A673 (cell line): Measurements from ENCODE around the gene FIBP. TPM values are rescaled to one million over a fixed set of nuclear protein-coding genes. Genes with fewer than 3 reads are reported as not detected.

ENCODE experiments used
- BruUV-seq: library from RNA; stranded (reverse); fragments of 400-500 nt; replicated peaks from 2 replicates; lab custom pipeline; 2021; lab: Mats Ljungman, UMichigan
- CTCF ChIA-PET: fragments of 300-600 bp; sonication (Branson Sonifier 250); formaldehyde crosslinking; loops from one replicate; lab custom pipeline; 2022; ENCODE audit warnings: antibody characterized with exemption; lab: Charles Lee
- POLR2A ChIA-PET: fragments of 300-600 bp; sonication (Branson Sonifier 250); formaldehyde crosslinking; loops from one replicate; lab custom pipeline; 2022; ENCODE audit warnings: antibody characterized with exemption; ENCODE audit not compliant: low non-redundant PET; lab: Charles Lee
- DNase-seq: peaks from one replicate; pipeline ENCODE4 v3.0.0-alpha.2; 2015; ENCODE audit warnings: low spot score
- H3K27ac ChIP-seq: fragments of 200-600 bp; sonication (generic); 2 replicates; pipeline ENCODE4 v1.5.1; 2016; ENCODE audit warnings: mixed run types, low read depth, mild to moderate bottlenecking, mixed read lengths, antibody characterized with exemption, low read length; ENCODE audit not compliant: poor library complexity, severe bottlenecking
- H3K27me3 ChIP-seq: fragments of 200-600 bp; sonication (generic); replicated peaks from 2 replicates; pipeline ENCODE4 v1.6.1; 2017; ENCODE audit warnings: mixed run types, low read depth, mild to moderate bottlenecking, mixed read lengths, antibody characterized with exemption, low read length; ENCODE audit not compliant: insufficient read depth, poor library complexity
- H3K36me3 ChIP-seq: fragments of 200-600 bp; sonication (generic); 2 replicates; pipeline ENCODE4 v1.6.1; 2016; ENCODE audit warnings: mixed run types, mild to moderate bottlenecking, mixed read lengths, antibody characterized with exemption, low read length; ENCODE audit not compliant: insufficient read depth, poor library complexity, severe bottlenecking
- H3K4me1 ChIP-seq: fragments of 200-600 bp; sonication (generic); 2 replicates; pipeline ENCODE4 v1.6.1; 2017; ENCODE audit warnings: mixed run types, mild to moderate bottlenecking, mixed read lengths, antibody characterized with exemption, low read length; ENCODE audit not compliant: insufficient read depth, poor library complexity, severe bottlenecking
- H3K4me3 ChIP-seq: fragments of 200-600 bp; sonication (generic); 2 replicates; pipeline ENCODE4 v1.5.1; 2016; ENCODE audit warnings: low read depth, mixed run types, mild to moderate bottlenecking, mixed read lengths, low read length; ENCODE audit not compliant: poor library complexity, severe bottlenecking
- H3K9me3 ChIP-seq: fragments of 200-600 bp; sonication (generic); 2 replicates; pipeline ENCODE4 v1.6.1; 2016; ENCODE audit warnings: mixed run types, low read depth, mild to moderate bottlenecking, mixed read lengths, antibody characterized with exemption, low read length; ENCODE audit not compliant: poor library complexity, severe bottlenecking
- CTCF ChIP-seq: fragments of 300-800, 200-600 bp; sonication (generic); conservative IDR thresholded peaks from 2 replicates; pipeline ENCODE4 v1.5.1; 2017; ENCODE audit warnings: low read depth, mild to moderate bottlenecking, antibody characterized with exemption, low read length, moderate library complexity, mixed read lengths
- EZH2 ChIP-seq: fragments of 200-600 bp; sonication (generic); IDR thresholded peaks from 2 replicates; pipeline ENCODE4 v1.6.1; 2017; ENCODE audit warnings: borderline replicate concordance, low read depth, mild to moderate bottlenecking, mixed read lengths, antibody characterized with exemption, low read length; ENCODE audit not compliant: poor library complexity, severe bottlenecking
- intact Hi-C: fragments of 100-400 bp; cut with micrococcal nuclease; formaldehyde crosslinking; loops from one replicate; pipeline ENCODE4 v1.10.0; 2022; ENCODE audit not compliant: unreplicated experiment
- total RNA-seq: library from RNA; stranded (reverse); gene quantifications from 2 replicates; pipeline ENCODE4 v1.2.3, GENCODE V29; 2021

FIBP gene
- total RNA-seq, 1 experiment from 2014 or later = 98.5 TPM

DNA sequence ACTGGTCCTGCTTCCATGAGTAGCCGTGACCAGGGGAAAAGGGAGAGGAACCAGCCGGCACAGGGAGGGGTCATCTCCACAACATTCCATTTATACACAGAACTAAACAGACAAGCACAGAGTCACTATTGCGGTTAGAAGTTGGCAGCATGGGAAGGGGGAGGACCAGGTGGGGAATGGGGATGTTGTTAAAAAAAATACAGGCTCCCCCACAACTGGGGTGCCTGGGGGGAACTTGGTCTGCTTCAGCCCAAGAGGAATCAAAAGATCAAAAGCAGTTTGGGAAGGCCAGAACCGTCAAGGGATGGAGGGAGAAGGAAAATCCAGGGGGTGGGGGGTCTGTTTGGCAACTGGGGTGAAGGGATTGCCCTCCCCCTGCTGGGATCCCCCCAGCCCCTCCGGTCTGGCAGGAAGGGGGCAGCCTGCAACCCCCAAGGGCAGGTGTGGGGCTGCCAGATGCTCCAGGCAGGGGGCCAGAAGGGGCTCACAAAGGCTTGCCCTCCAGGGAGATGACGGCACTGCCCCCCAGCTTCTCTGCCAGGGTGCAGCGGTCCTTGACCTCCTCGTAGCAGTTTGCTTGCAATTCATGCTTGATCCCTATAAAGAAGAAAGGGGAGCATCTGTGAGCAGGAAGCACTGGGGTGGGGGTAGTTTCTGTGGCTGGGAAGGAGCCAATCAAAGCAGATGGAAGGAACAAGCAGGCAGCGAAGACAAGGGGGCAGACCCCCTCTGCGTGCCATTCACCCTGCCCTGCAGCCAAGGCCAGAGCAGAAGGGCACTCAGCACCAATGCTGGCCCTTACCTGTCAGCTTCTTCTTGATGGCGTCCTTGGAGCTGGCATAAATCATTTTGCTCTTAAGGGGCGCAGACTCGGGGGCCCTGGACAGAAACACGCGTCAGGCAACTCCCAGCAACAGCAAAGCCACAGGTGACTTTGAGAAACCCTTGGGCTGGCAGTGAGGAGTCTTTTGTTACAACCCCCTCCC, 33.1 kb downstream of the FIBP start:
- Histone ChIP-seq H3K27ac (no peak overlapping the region), H3K4me1 (peaks cover 13% of the 10 kb centered on the region), H3K9me3 (no peaks in the 10 kb centered on the region), H3K36me3 (peaks cover 57% of the 10 kb centered on the region), H3K27me3 (no peaks in the 10 kb centered on the region), H3K4me3 (no peak overlapping the region)
- POLR2A ChIA-PET = no interaction called here
- peak; percentile 4 for DNase-seq
- CTCF ChIA-PET = no interaction called here
- BruUV-seq = TSS peak; percentile 70
- intact Hi-C loops = loop anchor here (5.0 kb wide), 1 partner anchor 1078 kb away; the partner anchor contains the start of gene SF1
- TF ChIP-seq CTCF (no peak), EZH2 (no peak)

DNA sequence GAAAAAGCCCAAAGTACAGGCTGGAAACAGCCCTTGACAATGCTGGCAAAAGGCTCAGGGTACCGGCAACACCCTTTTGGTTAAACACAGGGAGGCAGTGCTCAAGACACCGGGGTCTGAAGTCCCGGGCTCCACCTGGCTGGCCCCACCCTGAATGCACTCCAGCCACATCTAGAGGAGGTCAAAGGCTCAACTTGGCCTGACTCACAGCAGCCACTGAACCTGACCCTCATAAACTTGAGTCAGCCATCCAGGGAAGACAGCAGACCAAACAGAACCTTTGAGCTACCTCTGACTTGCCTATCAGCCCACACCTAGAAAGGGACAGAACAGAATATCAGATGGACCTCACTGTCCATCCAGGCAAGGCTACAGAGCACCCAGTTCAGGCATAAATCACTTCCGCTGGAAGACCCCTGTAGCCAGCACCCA, 34.1 kb downstream of the FIBP start:
- TF ChIP-seq CTCF = no peak
- no peak for TF ChIP-seq EZH2
- no peak for DNase-seq
- no peaks in the 10 kb centered on the region for H3K9me3 ChIP-seq
- H3K4me3 ChIP-seq = no peak overlapping the region
- H3K27ac ChIP-seq = no peak overlapping the region
- H3K27me3 ChIP-seq = no peaks in the 10 kb centered on the region
- ChIA-PET POLR2A (no interaction called here), CTCF (no interaction called here)
- H3K4me1 ChIP-seq = peaks cover 8% of the 10 kb centered on the region
- H3K36me3 ChIP-seq = peaks cover 57% of the 10 kb centered on the region
- intact Hi-C loops = no loop called here
- no TSS peak for BruUV-seq

- Histone ChIP-seq H3K36me3 (peaks cover 57% of the 10 kb centered on the region), H3K27ac (no peak overlapping the region), H3K4me3 (no peak overlapping the region), H3K27me3 (no peaks in the 10 kb centered on the region), H3K4me1 (peaks cover 8% of the 10 kb centered on the region), H3K9me3 (no peaks in the 10 kb centered on the region)
- DNase-seq = peak; percentile 12
- TF ChIP-seq CTCF = no peak
- no peak for TF ChIP-seq EZH2
- BruUV-seq = no TSS peak
- ChIA-PET POLR2A (no interaction called here), CTCF (no interaction called here)
- intact Hi-C loops = no loop called here
These were observed 34.9 kb downstream of the FIBP start for GRCh38 chr11:65853246-65853979.
